WI38 (cell line): ENCODE results near the gene KRCC1.
"Not testable (repeated sequence)": the region's sequence is repeated elsewhere in the genome, so short reads cannot be mapped to it uniquely, and the experiment has no call there.

Experiments
- H3K4me3 ChIP-seq: 2 replicates; pipeline ENCODE4 v1.5.1; 2011; ENCODE audit warnings: low read depth, mild to moderate bottlenecking, control low read depth, low read length
- CTCF ChIP-seq: IDR thresholded peaks from 2 replicates; pipeline ENCODE4 v1.5.1; 2012; ENCODE audit warnings: low read depth, mild to moderate bottlenecking, control low read depth, low read length

Gene KRCC1

GRCh38 chr2:87995756-87996155, 59.8 kb downstream of the KRCC1 start:
- no peak overlapping the region for H3K4me3 ChIP-seq
- TF ChIP-seq CTCF: no peak

GRCh38 chr2:87994304-87994850, 61.2 kb downstream of the KRCC1 start:
- H3K4me3 ChIP-seq: not testable (repeated sequence)

GRCh38 chr2:87992569-87992968, 63.0 kb downstream of the KRCC1 start:
- not testable (repeated sequence) for H3K4me3 ChIP-seq

GRCh38 chr2:87987473-87987872, 68.1 kb downstream of the KRCC1 start:
- H3K4me3 ChIP-seq: not testable (repeated sequence)

GRCh38 chr2:87985902-87986301, 69.7 kb downstream of the KRCC1 start:
- H3K4me3 ChIP-seq: not testable (repeated sequence)

GRCh38 chr2:87981182-87981581, 74.4 kb downstream of the KRCC1 start:
- H3K4me3 ChIP-seq: not testable (repeated sequence)
